ENCODE measurements around the gene C10orf95.
A peak's percentile ranks its signal among the peaks of the same experiment; 100 is the strongest.

DNA sequence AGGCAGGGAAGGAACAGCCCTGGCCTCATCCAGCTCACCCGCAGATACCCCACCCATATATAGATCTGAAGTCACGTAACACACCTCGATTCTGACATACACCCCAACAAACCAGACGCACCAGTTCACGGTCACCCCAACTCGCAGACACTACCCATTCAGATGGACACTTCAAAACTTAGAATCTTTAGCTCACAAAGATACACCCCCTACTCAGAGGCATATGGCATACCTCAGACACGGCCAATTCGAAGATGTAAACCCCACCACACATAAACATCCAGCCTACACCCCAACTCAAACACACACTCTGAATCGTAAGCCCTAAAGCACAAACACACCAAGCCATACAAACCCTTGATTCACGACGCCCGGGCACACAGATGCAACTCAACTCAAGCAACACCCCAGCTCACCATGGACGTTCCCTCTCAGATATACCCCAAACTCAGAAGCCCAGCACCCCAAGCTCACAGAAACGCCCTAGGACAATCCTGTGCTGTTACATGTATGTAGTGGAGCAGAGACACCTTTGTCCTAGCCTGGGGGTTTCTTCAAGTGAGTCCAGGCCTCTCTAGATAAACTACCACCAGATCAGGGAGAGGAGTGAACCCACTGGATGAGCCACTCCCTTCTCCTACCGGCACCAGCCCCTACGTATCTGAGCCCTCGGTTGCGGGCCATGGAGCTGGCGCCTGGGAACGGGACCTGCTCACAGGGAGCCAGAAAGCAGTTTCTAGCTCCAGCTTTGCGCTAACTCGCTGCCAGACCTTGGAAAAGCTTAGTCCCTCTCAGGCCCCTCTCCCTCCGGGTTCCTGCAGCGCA is 41.5 kb downstream of the C10orf95 start:
- TF ChIP-seq, protein P1, sequence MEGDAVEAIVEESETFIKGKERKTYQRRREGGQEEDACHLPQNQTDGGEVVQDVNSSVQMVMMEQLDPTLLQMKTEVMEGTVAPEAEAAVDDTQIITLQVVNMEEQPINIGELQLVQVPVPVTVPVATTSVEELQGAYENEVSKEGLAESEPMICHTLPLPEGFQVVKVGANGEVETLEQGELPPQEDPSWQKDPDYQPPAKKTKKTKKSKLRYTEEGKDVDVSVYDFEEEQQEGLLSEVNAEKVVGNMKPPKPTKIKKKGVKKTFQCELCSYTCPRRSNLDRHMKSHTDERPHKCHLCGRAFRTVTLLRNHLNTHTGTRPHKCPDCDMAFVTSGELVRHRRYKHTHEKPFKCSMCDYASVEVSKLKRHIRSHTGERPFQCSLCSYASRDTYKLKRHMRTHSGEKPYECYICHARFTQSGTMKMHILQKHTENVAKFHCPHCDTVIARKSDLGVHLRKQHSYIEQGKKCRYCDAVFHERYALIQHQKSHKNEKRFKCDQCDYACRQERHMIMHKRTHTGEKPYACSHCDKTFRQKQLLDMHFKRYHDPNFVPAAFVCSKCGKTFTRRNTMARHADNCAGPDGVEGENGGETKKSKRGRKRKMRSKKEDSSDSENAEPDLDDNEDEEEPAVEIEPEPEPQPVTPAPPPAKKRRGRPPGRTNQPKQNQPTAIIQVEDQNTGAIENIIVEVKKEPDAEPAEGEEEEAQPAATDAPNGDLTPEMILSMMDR (conservative IDR thresholded peaks at IDR 0.05 in 1 of 2, IDR thresholded peaks at IDR 0.05 in 1 of 2; ENCODE audit: low read depth in 1 of 2, low read length in 2 of 2) = no peak
- peak; percentile 90 for TF ChIP-seq EZH2 (IDR thresholded peaks at IDR 0.05; ENCODE audit: low read length, missing control alignments)
